HEK293T (cell line): ENCODE measurements around the gene PSMB7.

Experiments
- CTCF ChIA-PET: fragments of 350-600 bp; formaldehyde crosslinking; extraction: SDS; loops from one replicate; lab custom pipeline; 2021; ENCODE audit warnings: antibody characterized with exemption, inconsistent platforms; lab: Yijun Ruan, JAX
- POLR2A ChIA-PET: fragments of 350-600 bp; formaldehyde crosslinking; extraction: SDS; loops from one replicate; lab custom pipeline; 2020; ENCODE audit warnings: antibody characterized with exemption, inconsistent platforms; lab: Yijun Ruan, JAX
- DNase-seq: peaks from one replicate; pipeline ENCODE4 v3.0.0; 2012; ENCODE audit warnings: mixed read lengths; ENCODE audit errors: extremely low spot score
- ARNT ChIP-seq: fragments of 450-650 bp; IDR thresholded peaks from 2 replicates; pipeline ENCODE4 v1.6.1; 2017; ENCODE audit warnings: mild to moderate bottlenecking
- BHLHE40 ChIP-seq: fragments of 450-650 bp; IDR thresholded peaks from 2 replicates; pipeline ENCODE4 v1.6.1; 2016; ENCODE audit warnings: mild to moderate bottlenecking, moderate library complexity, borderline replicate concordance
- CTBP1 ChIP-seq: fragments of 450-650 bp; IDR thresholded peaks from 2 replicates; pipeline ENCODE4 v1.6.1; 2016; ENCODE audit warnings: borderline replicate concordance
- ELF4 ChIP-seq: fragments of 450-650 bp; IDR thresholded peaks from 2 replicates; pipeline ENCODE4 v1.6.1; 2017; ENCODE audit warnings: antibody characterized with exemption
- FOXA1 ChIP-seq: fragments of 450-650 bp; IDR thresholded peaks from 2 replicates; pipeline ENCODE4 v1.6.1; 2016; ENCODE audit warnings: mild to moderate bottlenecking
- FOXK2 ChIP-seq: fragments of 450-650 bp; IDR thresholded peaks from 2 replicates; pipeline ENCODE4 v1.6.1; 2016; ENCODE audit warnings: mild to moderate bottlenecking
- FOXM1 ChIP-seq: fragments of 450-650 bp; IDR thresholded peaks from 2 replicates; pipeline ENCODE4 v1.6.1; 2017; ENCODE audit warnings: mild to moderate bottlenecking, borderline replicate concordance
- HDGF ChIP-seq: fragments of 450-650 bp; IDR thresholded peaks from 2 replicates; pipeline ENCODE4 v1.6.1; 2017; ENCODE audit warnings: antibody characterized with exemption, borderline replicate concordance
- L3MBTL2 ChIP-seq: fragments of 450-650 bp; conservative IDR thresholded peaks from 2 replicates; pipeline ENCODE4 v1.6.1; 2016; ENCODE audit warnings: mild to moderate bottlenecking
- LEF1 ChIP-seq: fragments of 450-650 bp; IDR thresholded peaks from 2 replicates; pipeline ENCODE4 v1.6.1; 2017; ENCODE audit warnings: mild to moderate bottlenecking, borderline replicate concordance
- NFRKB ChIP-seq: fragments of 450-650 bp; IDR thresholded peaks from 2 replicates; pipeline ENCODE4 v1.6.1; 2016; ENCODE audit warnings: mild to moderate bottlenecking, moderate library complexity
- PKNOX1 ChIP-seq: fragments of 450-650 bp; IDR thresholded peaks from 2 replicates; pipeline ENCODE4 v1.6.1; 2016
- SP1 ChIP-seq: fragments of 450-650 bp; IDR thresholded peaks from 2 replicates; pipeline ENCODE4 v1.6.1; 2017
- SUZ12 ChIP-seq: fragments of 450-650 bp; IDR thresholded peaks from 2 replicates; pipeline ENCODE4 v1.6.1; 2016; ENCODE audit warnings: mild to moderate bottlenecking
- TARDBP ChIP-seq: fragments of 450-650 bp; IDR thresholded peaks from 2 replicates; pipeline ENCODE4 v1.6.1; 2016
- ZNF384 ChIP-seq: fragments of 450-650 bp; IDR thresholded peaks from 2 replicates; pipeline ENCODE4 v1.6.1; 2016

PSMB7 gene

GRCh38 chr9:124409410-124409809 lies 5.8 kb downstream of the PSMB7 start:
- ChIA-PET POLR2A (no interaction called here), CTCF (interaction anchor here (1.6 kb wide), 1 partner anchor 14 kb away, joined by 5 read pairs; no protein-coding TSS in a partner anchor)
- TF ChIP-seq SP1 (no peak), LEF1 (no peak), NFRKB (no peak), ELF4 (no peak), HDGF (no peak), FOXA1 (no peak), PKNOX1 (no peak), TARDBP (no peak), ZNF384 (no peak), FOXM1 (no peak), FOXK2 (no peak), L3MBTL2 (no peak), ARNT (no peak), BHLHE40 (no peak), SUZ12 (no peak), CTBP1 (no peak)
- DNase-seq: no peak

GRCh38 chr9:124403246-124403645 lies 12.0 kb downstream of the PSMB7 start:
- DNase-seq: no peak
- TF ChIP-seq PKNOX1 (no peak), FOXK2 (no peak), LEF1 (no peak), ZNF384 (no peak)
- CTCF ChIA-PET: no interaction called here
- POLR2A ChIA-PET: no interaction called here

- ChIA-PET CTCF (no interaction called here), POLR2A (no interaction called here)
- DNase-seq: no peak
- TF ChIP-seq ZNF384: no peak
- no peak for TF ChIP-seq SP1
- TF ChIP-seq FOXM1: no peak
- TF ChIP-seq ELF4: no peak
Observed at GRCh38 chr9:124399968-124400940, 15.0 kb downstream of the PSMB7 start.

GRCh38 chr9:124399323-124399967 lies 15.8 kb downstream of the PSMB7 start:
- ChIA-PET CTCF (no interaction called here), POLR2A (no interaction called here)
- TF ChIP-seq ARNT (no peak), L3MBTL2 (no peak), HDGF (no peak), BHLHE40 (no peak), FOXM1 (no peak), FOXA1 (no peak), SUZ12 (no peak), NFRKB (no peak), PKNOX1 (no peak), TARDBP (no peak), ELF4 (no peak), ZNF384 (no peak), SP1 (no peak), FOXK2 (no peak), CTBP1 (no peak), LEF1 (no peak)
- no peak for DNase-seq

- ChIA-PET POLR2A (no interaction called here), CTCF (interaction anchor here (0.6 kb wide), 1 partner anchor 77 kb away, joined by 3 read pairs; no protein-coding TSS in a partner anchor)
- DNase-seq: no peak
- TF ChIP-seq BHLHE40 (no peak), TARDBP (no peak), L3MBTL2 (no peak), SUZ12 (no peak), FOXM1 (no peak), CTBP1 (no peak), SP1 (no peak), FOXA1 (no peak), FOXK2 (no peak), ARNT (no peak), ELF4 (no peak), LEF1 (no peak), NFRKB (no peak), PKNOX1 (no peak)
Observed at GRCh38 chr9:124398191-124398935, 16.9 kb downstream of the PSMB7 start.
